HG03521 (cell line): ENCODE results near the gene YWHAQ.
A peak's percentile ranks its signal among the peaks of the same experiment; 100 is the strongest.
"Not testable (repeated sequence)": the region's sequence is repeated elsewhere in the genome, so short reads cannot be mapped to it uniquely, and the experiment has no call there.

ENCODE experiments used
- ATAC-seq: cut with Tn5 transposase; IDR thresholded peaks from one replicate; pipeline ENCODE4 v1.9.1; 2021; ENCODE audit warnings: mild to moderate bottlenecking, moderate library complexity; ENCODE audit not compliant: unreplicated experiment

YWHAQ gene

GRCh38 chr2:9634133-9634532, 3.3 kb upstream of the YWHAQ start:
- ATAC-seq: no peak

GRCh38 chr2:9631878-9632700, 1.3 kb upstream of the YWHAQ start:
- no peak for ATAC-seq

GRCh38 chr2:9631553-9631819, 689 bp upstream of the YWHAQ start:
- no peak for ATAC-seq

GRCh38 chr2:9630117-9630735, 571 bp downstream of the YWHAQ start:
- ATAC-seq: peak; percentile 37

GRCh38 chr2:9629222-9630116, 1.3 kb downstream of the YWHAQ start:
- no peak for ATAC-seq

- no peak for ATAC-seq
Measured at GRCh38 chr2:9627310-9627709, 3.5 kb downstream of the YWHAQ start.

GRCh38 chr2:9623151-9623550, 7.6 kb downstream of the YWHAQ start:
- ATAC-seq: no peak

GRCh38 chr2:9621655-9622054, 9.1 kb downstream of the YWHAQ start:
- not testable (repeated sequence) for ATAC-seq

GRCh38 chr2:9618410-9618809, 12.4 kb downstream of the YWHAQ start:
- ATAC-seq: no peak

- no peak for ATAC-seq
Measured at GRCh38 chr2:9617749-9618148, 13.0 kb downstream of the YWHAQ start.

GRCh38 chr2:9617296-9617695, 13.5 kb downstream of the YWHAQ start:
- no peak for ATAC-seq

GRCh38 chr2:9614562-9614961, 16.2 kb downstream of the YWHAQ start:
- no peak for ATAC-seq

GRCh38 chr2:9613291-9613690, 17.5 kb downstream of the YWHAQ start:
- ATAC-seq: no peak

GRCh38 chr2:9611549-9611912, 19.3 kb downstream of the YWHAQ start:
- ATAC-seq: not testable (repeated sequence)

GRCh38 chr2:9610781-9611548, 19.8 kb downstream of the YWHAQ start:
- no peak for ATAC-seq

GRCh38 chr2:9608491-9608890, 22.3 kb downstream of the YWHAQ start:
- not testable (repeated sequence) for ATAC-seq

GRCh38 chr2:9602412-9602811, 28.4 kb downstream of the YWHAQ start:
- ATAC-seq: no peak

- ATAC-seq: no peak
Measured at GRCh38 chr2:9601397-9601796, 29.4 kb downstream of the YWHAQ start.

GRCh38 chr2:9599430-9599829, 31.4 kb downstream of the YWHAQ start:
- ATAC-seq: no peak

GRCh38 chr2:9596621-9597311, 34.0 kb downstream of the YWHAQ start:
- ATAC-seq: no peak
